ENCODE measurements around the gene PLK2. TPM values are rescaled to one million over a fixed set of nuclear protein-coding genes. Genes with fewer than 3 reads are reported as not detected.

Gene PLK2
- polyA plus RNA-seq, 4 donors, result 128 to 243 (median 231) TPM

GRCh38 chr5:58451732-58452565 lies 7.9 kb downstream of the PLK2 start:
- no peak for DNase-seq (ENCODE audit: low read depth in 4 of 4, low spot score in 3 of 4)

GRCh38 chr5:58450811-58451629 lies 8.9 kb downstream of the PLK2 start:
- DNase-seq (ENCODE audit: low read depth in 4 of 4, low spot score in 3 of 4), result no peak

- no peak for DNase-seq (ENCODE audit: low read depth in 4 of 4, low spot score in 3 of 4)
Observed at GRCh38 chr5:58450018-58450417, 9.9 kb downstream of the PLK2 start.

- DNase-seq (ENCODE audit: low read depth in 4 of 4, low spot score in 3 of 4), result no peak
Observed at GRCh38 chr5:58447226-58447625, 12.7 kb downstream of the PLK2 start.

- DNase-seq (ENCODE audit: low read depth in 4 of 4, low spot score in 3 of 4), result no peak
Observed at GRCh38 chr5:58446024-58446423, 13.9 kb downstream of the PLK2 start.

- no peak for DNase-seq (ENCODE audit: low read depth in 4 of 4, low spot score in 3 of 4)
Observed at GRCh38 chr5:58444805-58445204, 15.1 kb downstream of the PLK2 start.

GRCh38 chr5:58440901-58441460 lies 18.9 kb downstream of the PLK2 start:
- DNase-seq (ENCODE audit: low read depth in 4 of 4, low spot score in 3 of 4), result no peak

GRCh38 chr5:58439094-58439644 lies 20.7 kb downstream of the PLK2 start:
- DNase-seq (ENCODE audit: low read depth in 4 of 4, low spot score in 3 of 4), result no peak

GRCh38 chr5:58437661-58438060 lies 22.2 kb downstream of the PLK2 start:
- DNase-seq (ENCODE audit: low read depth in 4 of 4, low spot score in 3 of 4), result no peak

GRCh38 chr5:58431832-58432231 lies 28.1 kb downstream of the PLK2 start:
- no peak for DNase-seq (ENCODE audit: low read depth in 4 of 4, low spot score in 3 of 4)

GRCh38 chr5:58412932-58413331 lies 47.0 kb downstream of the PLK2 start:
- no peak for DNase-seq (ENCODE audit: low read depth in 4 of 4, low spot score in 3 of 4)

- DNase-seq (ENCODE audit: low read depth in 4 of 4, low spot score in 3 of 4), result no peak
Observed at GRCh38 chr5:58412081-58412480, 47.8 kb downstream of the PLK2 start.

- DNase-seq (ENCODE audit: low read depth in 4 of 4, low spot score in 3 of 4), result no peak
Observed at GRCh38 chr5:58411372-58411771, 48.5 kb downstream of the PLK2 start.

- peak in 2 of 4 donors; percentile 16 to 25 for DNase-seq (ENCODE audit: low read depth in 4 of 4, low spot score in 3 of 4)
Observed at GRCh38 chr5:58410441-58410840, 49.4 kb downstream of the PLK2 start.

- DNase-seq (ENCODE audit: low read depth in 4 of 4, low spot score in 3 of 4), result no peak
Observed at GRCh38 chr5:58407042-58407719, 52.7 kb downstream of the PLK2 start.

GRCh38 chr5:58406394-58406793 lies 53.5 kb downstream of the PLK2 start:
- no peak for DNase-seq (ENCODE audit: low read depth in 4 of 4, low spot score in 3 of 4)

GRCh38 chr5:58405175-58405574 lies 54.7 kb downstream of the PLK2 start:
- DNase-seq (ENCODE audit: low read depth in 4 of 4, low spot score in 3 of 4), result no peak

GRCh38 chr5:58404734-58405133 lies 55.2 kb downstream of the PLK2 start:
- no peak for DNase-seq (ENCODE audit: low read depth in 4 of 4, low spot score in 3 of 4)

Measured in right renal pelvis (tissue), 4 donors.